Adrenal gland (tissue), 5 donors: Measurements from ENCODE around the gene NFE2.

Experiments
- POLR2A ChIP-seq, 2 donors: fragments of 450-650 bp; IDR thresholded peaks; one replicate each; pipeline ENCODE4 v1.6.1; 2017; ENCODE audit warnings: antibody characterized with exemption in 2 of 2, mild to moderate bottlenecking in 2 of 2, moderate library complexity in 1 of 2
- TF ChIP-seq, protein P1 (sequence below), 6 experiments: fragments of 450-650 bp in 4 of 6; fragments of 200-600 bp in 2 of 6; sonication (generic) in 1 of 6; IDR thresholded peaks; 1 replicate in 5 of 6; 2 replicates in 1 of 6; pipeline versions ENCODE4 v1.5.1 to v1.8.0; 2016 to 2021; ENCODE audit warnings: antibody characterized with exemption in 6 of 6, mild to moderate bottlenecking in 2 of 6, moderate library complexity in 1 of 6
- donor health status: DM: no; HTN: no; CAD: no.

DNA sequence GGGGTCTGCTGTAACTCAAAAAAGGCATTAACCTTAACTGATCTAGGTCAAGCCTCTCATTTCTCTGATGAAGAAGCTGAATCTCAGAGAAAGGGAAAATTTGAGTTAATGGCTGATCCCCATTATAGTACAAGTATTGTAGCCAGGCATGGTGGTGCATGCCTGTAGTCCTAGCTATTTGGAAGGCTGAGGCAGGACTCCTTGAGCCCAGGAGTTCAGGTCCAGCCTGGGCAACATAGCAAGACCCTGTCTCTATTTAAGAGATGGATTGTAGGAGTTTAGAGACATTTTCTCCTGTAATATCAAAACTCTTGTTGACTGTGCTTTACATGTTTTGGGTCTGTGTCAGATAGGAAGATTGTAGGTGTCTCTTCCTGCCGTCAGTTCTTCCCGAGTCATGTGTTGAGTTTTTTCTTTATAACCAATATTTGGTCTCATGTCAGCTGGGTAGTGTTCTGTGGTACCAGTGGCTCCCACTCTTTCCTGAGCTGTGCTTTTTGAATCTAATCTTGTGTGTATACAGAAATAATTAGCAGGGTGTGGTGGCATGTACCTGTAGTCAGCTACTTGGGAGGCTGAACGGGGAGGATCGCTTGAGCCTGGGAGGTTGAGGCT is 32.7 kb upstream of the NFE2 start:
- TF ChIP-seq, protein P1, sequence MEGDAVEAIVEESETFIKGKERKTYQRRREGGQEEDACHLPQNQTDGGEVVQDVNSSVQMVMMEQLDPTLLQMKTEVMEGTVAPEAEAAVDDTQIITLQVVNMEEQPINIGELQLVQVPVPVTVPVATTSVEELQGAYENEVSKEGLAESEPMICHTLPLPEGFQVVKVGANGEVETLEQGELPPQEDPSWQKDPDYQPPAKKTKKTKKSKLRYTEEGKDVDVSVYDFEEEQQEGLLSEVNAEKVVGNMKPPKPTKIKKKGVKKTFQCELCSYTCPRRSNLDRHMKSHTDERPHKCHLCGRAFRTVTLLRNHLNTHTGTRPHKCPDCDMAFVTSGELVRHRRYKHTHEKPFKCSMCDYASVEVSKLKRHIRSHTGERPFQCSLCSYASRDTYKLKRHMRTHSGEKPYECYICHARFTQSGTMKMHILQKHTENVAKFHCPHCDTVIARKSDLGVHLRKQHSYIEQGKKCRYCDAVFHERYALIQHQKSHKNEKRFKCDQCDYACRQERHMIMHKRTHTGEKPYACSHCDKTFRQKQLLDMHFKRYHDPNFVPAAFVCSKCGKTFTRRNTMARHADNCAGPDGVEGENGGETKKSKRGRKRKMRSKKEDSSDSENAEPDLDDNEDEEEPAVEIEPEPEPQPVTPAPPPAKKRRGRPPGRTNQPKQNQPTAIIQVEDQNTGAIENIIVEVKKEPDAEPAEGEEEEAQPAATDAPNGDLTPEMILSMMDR (IDR thresholded peaks at IDR 0.05), result no peak
- no peak for TF ChIP-seq POLR2A (IDR thresholded peaks at IDR 0.05)
